ENCODE results near the gene PLPPR5.

The PLPPR5 gene

DNA sequence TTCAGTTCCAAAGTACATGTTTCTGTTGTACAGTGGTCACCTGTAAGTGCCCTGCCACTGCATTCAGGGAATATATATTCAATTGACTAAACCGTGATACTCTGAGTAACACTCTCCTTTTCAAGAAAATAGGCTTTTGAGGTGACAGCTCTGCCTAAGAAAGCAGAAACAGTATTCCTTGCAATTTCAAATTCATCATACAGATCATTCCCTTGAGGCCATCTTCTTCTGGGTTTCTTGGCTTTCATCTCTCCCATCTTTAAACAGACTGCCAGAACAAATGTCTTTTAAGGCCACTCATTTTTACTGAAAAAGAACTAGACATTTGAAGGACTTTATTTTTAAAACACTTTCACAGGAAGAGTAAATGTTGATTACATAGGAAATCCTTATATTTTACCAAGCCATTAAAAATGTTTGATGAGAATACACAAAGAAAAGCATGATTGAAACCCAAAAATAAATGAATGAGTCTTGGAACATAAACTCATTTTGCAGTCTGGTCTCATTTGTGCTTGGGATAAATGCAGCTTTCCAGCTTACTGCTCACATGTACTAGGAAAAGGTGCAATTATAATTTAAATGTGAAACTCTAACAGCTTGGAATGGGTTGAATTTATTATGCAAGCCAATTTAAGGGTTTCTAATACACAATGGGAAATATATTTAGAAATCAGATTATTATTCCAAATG lies 34.7 kb downstream of the PLPPR5 start:
- no peak for DNase-seq (ENCODE audit: low read depth in 3 of 3)

DNA sequence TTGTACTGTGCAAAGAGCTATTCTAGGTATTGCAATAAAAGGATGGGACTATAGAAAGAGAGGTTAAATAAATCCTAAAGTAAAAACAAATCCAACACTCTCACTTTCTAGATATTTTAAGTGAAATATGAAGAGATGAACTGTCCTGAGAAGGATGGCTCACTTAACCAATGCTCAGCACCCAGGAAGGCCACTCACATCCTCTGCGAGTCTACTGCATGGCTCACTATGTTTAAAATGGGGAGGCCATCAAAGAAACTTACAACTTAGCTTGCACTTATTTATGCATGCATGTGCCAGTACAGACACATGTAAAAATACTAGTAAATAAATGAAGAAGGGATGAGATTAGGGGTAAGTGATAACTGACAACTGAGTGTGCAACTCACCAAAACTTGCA lies 37.5 kb downstream of the PLPPR5 start:
- DNase-seq (ENCODE audit: low read depth in 3 of 3) = no peak

DNA sequence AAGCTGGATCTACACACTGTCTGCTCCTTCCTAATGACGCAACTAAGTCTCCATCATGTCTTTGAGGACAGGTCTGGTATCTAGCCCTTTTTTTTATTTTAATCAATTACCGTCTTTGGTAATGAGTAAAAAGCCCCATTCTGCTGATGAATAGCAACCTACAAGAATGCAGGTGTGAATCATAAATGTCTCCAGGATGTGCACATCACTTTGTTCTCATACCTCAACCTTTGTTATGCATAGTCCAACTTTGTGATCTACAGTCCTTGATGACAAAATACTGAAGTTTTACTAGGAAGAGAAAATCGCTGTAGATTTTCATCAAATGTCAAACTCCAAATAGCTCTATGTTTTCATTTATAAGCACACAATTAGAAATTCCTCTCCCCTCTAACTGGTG lies 39.3 kb downstream of the PLPPR5 start:
- DNase-seq (ENCODE audit: low read depth in 3 of 3) = no peak

DNA sequence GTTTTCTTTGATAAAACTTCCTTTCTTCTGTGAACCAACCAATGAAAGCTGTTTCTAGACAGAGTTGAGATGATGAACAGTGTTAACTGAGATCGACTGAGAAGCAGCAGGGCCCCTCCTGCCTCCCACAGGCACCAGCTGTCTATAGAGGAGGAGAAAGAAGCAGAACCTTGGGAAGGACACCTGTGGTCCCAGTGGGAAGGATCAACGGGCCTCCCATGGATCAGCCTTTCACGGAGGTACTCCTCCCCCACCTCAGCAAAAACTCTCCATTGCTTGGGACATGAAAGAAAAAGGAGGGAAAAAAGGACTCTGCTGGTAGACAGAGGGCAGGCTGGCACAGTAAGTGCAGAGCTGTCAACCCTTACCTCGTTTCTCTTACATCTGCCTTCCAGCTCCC lies 40.5 kb downstream of the PLPPR5 start:
- DNase-seq (ENCODE audit: low read depth in 3 of 3) = no peak

DNA sequence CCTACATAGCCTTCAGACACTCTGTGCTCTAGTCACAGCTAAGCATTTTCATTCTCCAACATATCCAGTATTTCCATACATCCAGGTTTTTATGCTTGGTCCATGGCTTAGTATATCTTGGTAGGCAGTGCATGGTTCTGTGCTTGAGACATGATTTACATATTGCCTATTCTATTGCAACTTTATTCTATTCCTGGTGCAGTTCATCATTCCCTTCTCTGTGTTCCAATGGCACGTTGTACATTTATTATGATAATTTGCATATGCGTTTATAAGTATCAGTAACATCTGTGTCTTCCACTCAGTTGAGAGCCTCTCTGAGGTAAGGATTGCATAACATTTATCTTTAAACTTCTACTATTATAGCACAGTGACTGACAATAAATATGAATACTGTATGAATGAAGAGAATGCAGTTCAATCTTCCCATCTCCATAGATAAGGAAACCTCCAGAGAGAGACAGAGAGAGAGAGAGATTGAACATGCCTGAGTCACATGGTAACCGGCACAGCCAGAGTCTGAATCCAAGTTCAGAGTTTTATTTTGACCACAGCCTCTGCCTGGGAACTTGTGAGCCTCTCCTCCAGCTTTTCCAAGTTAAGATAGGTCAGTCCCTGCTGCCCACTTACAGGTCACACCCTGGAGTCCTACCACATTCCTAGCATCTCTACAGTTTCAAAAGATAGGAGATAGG lies 41.5 kb downstream of the PLPPR5 start:
- DNase-seq (ENCODE audit: low read depth in 3 of 3) = no peak

DNA sequence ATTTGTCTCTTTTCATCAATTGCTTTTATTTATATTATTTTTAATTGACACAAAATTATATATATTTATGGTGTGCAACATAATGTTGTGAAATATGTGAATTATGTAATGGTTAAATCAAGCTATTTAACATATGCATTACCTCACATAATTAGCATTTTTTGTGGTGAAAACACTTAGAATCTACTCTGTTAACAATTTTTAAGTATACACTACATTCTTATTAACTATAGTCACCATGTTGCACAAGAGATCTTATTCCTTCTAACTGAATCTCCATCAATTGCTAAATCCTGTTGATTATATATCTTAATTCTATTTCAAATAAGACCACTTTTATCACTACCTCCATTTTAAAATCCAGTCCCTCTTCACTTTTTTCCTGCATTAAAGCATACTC lies 42.5 kb downstream of the PLPPR5 start:
- DNase-seq (ENCODE audit: low read depth in 3 of 3) = no peak

DNA sequence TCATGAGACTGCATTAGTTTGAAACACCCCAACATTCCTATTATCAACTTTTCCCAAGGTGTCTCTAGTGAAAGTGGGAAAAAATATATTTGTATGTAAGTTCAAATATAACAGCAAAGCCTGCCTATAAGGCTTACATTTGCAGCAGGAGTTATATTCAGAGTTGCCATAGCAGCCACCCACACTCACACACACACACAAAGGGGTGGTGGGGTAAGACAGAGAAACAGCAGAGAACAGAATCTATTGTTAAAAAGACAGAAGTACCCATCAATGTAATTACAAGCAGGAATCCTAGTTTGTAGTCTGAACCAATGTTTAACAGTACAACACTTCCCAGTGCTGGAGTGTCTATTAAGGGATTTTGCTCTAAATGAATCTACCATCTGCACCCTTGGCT lies 55.0 kb downstream of the PLPPR5 start:
- DNase-seq (ENCODE audit: low read depth in 3 of 3) = no peak

DNA sequence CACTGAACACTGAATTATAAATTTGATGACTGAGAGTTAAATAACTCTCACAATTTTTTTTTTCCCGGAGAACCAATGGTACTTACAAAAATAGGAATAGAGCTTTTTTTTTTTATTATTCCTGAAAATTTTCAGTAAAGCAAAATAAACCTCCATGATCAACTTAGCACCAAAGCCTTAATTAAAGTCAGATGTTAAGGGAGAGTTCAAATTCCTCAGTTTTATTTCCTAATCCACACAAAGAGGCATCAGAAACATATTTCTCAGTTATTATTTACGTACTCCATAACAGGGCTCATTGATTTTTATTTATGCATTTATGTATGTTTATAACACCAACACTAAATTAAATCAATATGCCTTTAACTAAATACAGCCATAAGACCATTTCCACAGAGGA lies 55.5 kb downstream of the PLPPR5 start:
- DNase-seq (ENCODE audit: low read depth in 3 of 3) = no peak

DNA sequence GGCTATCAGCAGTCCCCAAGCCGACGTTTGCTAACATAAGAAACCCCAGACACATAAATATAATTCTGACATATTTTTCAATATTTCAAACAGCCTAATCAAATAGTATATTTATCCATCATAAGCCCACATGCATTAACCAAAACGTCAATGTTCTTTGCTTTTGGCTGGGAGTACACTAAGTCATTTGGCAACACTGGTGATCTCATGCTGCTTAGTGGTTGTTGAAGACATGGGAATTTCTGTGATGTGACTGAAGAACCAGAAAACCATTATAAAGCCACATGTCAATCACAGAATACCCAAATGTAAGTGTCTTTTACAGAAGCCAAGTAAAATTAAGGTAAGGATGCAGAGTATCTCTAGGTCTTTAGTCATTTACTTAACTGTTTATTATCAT lies 57.6 kb downstream of the PLPPR5 start:
- no peak for DNase-seq (ENCODE audit: low read depth in 3 of 3)

DNA sequence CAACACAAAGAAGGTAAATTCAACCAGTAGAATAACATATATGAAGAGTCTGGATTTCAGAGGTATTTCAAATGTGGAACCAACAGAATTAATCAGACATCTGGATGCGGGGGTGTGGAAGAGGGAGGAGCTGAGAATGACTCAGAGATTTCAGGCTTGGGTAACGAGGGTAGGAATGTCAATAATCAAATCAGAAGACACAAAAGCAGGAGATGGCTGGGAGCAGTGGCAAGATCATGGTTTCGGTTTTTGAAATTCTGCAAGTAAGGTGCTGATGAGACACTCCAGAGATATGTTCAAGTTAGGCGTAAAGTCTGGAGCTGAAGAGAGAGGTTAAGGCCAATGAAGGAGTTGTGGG lies 64.0 kb downstream of the PLPPR5 start:
- peak in 1 of 3 experiments; percentile 22 for DNase-seq (ENCODE audit: low read depth in 3 of 3)

DNA sequence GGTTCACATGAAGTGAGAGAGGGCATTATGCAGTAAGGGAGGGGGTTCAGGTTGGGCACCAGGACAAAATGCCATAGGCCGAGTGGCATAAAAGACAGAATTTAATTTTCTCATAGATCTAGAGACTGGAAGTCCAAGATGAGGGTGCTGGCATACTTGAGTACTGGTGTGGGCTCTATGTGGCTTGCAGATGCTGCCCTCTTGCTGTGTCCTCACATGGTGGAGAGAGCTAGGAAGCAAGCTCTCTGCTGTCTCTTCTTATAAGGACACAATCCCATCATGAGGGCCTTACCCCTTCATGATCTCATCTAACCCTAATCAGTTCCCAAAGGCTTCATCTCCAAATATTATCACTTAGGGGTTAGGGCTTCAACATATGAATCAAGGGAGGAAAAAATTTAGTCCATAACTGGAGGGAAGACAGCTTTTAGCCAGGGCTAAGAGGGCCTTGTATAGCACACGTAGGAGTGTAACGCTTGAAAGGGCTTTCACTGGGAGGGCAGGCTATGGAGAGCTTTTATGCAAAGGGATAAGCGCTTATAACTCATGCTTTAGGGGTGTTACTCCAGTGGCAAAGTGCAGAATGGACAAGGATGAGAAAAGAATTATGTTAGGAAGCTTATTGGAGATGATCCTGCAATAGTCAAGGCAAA lies 64.5 kb downstream of the PLPPR5 start:
- DNase-seq (ENCODE audit: low read depth in 3 of 3) = no peak

DNA sequence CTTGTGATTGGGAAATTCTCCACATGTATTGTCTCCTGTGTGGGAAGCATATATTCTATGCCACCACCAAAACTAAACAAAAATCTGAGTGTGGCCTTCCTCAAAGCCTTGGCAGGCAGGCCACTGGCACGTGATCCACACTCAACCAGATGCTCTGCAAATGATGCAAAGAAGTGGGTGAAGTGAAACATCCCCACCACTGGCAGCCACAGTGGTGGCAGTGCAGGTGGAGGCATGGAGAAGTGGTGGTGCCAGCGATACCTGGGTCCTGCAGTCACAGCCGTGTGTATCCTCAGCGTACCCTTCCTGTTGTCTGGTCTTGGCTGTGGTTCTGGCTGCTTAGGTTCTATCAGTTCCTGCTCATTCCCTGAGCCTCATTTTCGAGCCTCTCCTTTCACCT lies 65.2 kb downstream of the PLPPR5 start:
- DNase-seq (ENCODE audit: low read depth in 3 of 3) = no peak

DNA sequence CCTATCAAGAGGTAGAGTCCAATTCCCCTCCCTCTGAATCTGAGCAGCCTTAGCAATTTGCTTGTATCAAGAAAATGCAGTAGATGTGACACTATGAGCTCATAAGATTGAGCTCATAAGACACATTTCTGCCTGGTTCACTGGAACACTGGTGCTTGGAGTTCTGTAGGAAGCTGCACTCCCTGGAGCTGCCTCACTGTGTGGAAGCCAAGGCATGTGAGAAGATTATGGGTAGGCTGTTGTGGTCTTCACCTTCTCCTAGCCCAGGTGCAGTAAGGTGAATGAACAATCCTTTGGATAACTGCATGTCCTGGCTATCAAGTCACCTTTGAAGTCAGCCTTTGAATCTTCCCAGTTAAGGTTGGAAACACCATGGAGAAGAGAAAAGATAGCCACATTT lies 67.3 kb downstream of the PLPPR5 start:
- no peak for DNase-seq (ENCODE audit: low read depth in 3 of 3)

DNA sequence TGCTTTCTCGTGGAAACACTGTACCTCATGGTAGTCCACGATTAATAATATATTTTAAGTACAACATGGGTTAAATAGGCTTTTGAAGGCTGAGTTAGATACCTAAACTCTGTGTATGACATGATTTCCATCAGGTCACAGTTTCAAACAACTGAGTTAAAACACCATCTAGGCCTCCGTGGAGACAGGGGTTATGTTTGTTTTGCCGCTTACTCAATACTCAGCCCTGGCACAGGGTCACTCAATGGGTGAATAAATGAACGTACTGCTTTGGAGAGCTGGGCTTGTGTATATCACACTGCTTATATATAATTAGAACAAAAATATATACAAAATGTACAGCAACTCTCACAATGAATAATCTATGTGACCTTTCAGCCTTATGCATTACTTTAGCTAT lies 72.5 kb downstream of the PLPPR5 start:
- no peak for DNase-seq (ENCODE audit: low read depth in 3 of 3)

DNA sequence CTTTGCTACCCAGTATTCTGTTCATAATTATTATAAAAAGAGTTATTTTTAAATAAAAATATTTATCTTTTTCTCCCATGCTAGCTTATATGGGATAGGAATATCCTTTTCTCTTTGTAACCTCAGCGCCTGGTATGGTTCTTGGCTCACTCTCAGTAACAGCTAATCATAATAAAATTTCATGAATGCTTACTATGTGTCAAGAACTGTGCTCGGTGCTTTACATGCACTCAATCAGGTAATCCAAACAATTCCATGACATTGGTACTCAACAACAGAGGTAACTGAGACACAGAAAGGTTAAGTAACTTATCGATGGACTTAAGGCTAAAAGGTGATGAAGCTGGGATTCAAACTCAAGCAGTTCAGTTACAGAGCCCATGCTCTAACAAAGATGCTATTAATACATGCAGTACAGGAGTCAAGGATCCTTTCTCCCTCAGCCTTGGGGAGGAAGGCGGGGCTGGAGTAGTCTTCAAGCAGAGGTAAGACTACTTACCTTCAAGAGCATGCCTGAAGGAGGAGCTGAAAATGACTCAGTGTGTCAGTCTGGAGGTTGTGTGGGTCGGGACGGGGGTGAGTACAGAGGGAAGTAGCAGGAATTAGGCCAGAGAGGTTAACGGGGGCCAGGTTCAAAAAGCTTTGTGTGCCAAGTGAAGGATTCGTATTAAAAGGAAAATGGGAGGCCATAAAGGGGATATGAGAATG lies 73.4 kb downstream of the PLPPR5 start:
- no peak for DNase-seq (ENCODE audit: low read depth in 3 of 3)

DNA sequence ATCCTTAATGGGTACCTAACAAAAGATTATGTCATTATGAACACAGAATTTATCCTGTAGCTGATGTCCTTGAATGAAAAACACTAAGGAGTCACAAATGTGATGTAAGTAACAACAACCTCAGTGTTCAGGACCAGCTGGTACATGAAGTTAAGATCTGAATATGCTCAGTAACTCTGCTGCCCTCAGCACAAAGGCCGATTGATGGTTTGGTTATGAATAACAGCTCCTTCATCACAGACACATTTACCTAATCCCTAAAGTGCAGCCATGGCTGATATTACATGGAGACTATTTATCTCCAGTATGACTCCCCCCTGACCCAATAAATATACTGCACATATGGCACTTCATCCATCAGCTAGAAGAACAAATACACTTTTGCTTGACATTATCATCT lies 75.2 kb downstream of the PLPPR5 start:
- DNase-seq (ENCODE audit: low read depth in 3 of 3) = no peak

DNA sequence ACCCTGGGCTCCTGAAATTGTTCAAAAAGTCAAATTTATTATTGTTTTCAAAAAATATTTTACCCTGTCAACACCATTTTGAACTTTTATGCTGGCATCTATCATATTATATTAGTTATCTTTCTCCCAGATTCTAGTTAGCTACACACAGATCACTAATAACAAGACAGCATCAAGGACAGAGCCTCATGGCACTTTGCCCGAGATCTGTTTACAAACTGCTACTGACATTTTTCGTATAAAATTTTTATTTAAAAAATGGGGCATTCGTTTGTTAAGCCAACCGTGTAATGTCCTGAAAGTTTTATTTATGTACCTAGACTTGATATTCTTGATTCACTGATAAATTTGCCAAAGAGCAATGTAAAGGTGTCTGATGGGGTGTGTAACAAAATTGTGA lies 78.1 kb downstream of the PLPPR5 start:
- no peak for DNase-seq (ENCODE audit: low read depth in 3 of 3)

DNA sequence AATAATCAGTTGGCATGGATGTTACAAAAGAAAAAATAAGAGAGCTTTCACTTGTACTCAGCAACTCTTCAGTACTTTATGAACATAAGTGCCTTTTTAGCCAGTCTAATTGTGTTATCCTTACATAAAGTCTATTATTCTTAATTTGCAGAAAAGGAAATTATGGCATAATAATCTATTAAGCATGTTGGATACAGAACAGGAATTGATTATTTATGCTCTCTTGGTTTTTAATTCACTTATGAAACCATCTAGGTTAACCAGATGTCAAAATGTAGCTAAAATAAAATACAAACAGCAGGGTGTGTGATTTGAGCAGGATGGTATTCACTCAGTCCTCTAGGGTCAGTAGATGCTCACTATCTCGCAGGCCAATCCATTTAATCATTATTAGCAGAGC lies 79.7 kb downstream of the PLPPR5 start:
- DNase-seq (ENCODE audit: low read depth in 3 of 3) = no peak

DNA sequence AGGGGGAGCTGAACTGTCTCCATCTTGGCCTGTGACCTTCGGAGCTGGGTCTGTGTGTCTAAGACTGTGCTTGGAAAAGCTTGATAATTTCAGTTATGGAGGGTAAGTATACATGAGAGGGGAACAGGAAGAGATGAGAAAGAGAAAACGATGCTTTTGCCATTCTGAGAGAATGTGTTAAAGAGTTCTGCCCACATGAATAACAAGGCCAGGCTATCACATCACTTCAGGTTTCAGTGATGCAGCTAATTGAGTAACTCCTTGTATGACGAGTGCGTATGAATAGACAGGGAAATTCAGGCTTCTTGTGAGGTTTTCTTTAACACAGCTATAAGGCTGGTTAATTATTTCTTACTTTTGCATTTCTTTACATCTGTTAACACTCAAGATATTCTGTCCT lies 81.0 kb downstream of the PLPPR5 start:
- no peak for DNase-seq (ENCODE audit: low read depth in 3 of 3)

DNA sequence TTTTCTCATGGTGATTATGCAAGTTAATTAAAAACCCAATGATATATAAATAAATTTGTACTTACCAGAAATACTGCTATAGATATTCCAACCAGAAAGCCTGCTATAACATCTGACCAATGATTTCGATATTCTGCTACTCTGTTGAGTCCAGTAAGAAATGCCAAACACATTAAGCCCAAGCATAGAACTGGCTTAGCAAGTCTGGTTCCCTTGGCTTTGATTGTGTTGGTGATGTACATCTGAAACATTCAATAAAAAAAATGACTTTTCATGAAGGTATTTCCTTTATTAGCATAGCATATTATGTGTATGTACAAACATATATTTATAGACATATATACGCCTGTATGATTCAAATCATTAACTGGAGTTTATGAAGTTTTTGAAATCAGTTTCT lies 82.8 kb downstream of the PLPPR5 start:
- no peak for DNase-seq (ENCODE audit: low read depth in 3 of 3)

DNA sequence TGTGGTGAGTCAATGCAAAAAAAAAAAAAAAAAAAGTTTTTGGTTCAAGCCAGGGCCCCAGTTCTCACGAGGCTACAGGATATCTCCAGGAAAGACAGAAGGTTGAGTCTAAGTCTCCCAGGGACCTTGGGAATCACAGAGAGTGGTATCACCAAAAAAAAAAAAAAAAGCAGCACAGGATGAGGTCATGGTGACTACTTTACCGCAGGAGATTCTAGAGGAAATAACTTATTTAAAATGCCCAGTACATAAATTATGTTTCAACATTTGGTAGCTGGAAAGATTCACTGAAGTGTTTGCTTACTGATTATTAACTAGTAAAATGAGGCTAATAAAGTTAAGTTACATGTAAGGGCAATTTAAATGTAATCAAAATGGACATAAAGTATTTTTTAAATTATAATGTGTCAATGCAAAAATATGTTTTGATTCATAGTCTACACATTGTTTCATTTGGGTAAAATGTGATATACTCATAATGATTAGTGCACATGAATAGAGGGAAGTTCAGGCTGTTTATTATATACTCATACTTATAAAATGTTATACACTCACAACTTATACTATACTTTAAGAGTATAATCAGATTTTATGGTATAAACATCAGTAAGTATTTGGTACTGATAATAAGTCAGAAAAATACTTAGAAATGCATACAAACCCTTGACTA lies 84.1 kb downstream of the PLPPR5 start:
- DNase-seq (ENCODE audit: low read depth in 3 of 3) = no peak

DNA sequence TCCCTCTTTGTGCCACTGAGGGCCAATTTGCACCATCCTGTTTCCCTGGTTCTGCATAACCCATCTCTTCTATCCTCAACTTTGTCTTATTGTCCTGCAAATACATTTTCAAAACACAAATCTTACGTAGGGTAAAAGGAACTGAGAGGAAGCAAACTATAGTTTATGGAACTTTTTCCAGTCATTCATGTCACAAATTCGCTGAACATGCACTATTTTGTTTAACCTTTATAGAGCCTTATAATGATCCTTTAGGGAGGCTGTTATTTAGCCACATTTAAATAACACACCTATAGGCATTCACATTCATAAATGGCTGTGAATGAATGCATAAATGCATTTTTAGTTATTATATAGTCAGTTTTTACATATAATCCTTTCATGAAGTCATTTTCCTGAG lies 85.0 kb downstream of the PLPPR5 start:
- DNase-seq (ENCODE audit: low read depth in 3 of 3) = no peak

Measured in stimulated activated CD4-positive, alpha-beta T cell treated with anti-CD3 and anti-CD28 coated beads, TNF-alpha, amount 100 ng/mL, for 24 hours (primary cell).